Stimulated activated CD8-positive, alpha-beta memory T cell treated with anti-CD3 and anti-CD28 coated beads, Interleukin-15, amount 100 ng/mL, for 24 hours (primary cell): ENCODE results near the gene RHEX.
"Not testable (repeated sequence)": the region's sequence is repeated elsewhere in the genome, so short reads cannot be mapped to it uniquely, and the experiment has no call there.

Source experiments
- DNase-seq: peaks from one replicate; pipeline ENCODE4 v3.0.0-alpha.2; 2020; ENCODE audit warnings: low read depth

RHEX gene

DNA sequence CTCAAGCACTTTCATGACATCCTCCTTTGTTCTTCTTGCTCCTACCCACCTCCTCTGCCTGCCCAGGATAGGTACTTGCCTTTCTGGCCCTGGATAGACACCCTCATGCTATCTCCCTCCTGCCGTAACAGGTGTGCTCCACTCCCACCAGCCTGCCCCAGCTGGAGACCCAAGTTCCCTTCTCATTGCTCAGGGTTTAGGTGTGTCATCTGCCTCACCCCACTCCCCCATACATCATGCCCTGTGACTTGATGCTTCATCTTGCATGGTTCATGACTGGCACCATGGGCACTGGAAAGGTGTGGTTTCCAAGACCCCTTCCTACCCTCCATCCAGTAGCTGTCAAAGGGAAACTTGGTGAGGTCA, 5.9 kb downstream of the RHEX start:
- DNase-seq: no peak

DNA sequence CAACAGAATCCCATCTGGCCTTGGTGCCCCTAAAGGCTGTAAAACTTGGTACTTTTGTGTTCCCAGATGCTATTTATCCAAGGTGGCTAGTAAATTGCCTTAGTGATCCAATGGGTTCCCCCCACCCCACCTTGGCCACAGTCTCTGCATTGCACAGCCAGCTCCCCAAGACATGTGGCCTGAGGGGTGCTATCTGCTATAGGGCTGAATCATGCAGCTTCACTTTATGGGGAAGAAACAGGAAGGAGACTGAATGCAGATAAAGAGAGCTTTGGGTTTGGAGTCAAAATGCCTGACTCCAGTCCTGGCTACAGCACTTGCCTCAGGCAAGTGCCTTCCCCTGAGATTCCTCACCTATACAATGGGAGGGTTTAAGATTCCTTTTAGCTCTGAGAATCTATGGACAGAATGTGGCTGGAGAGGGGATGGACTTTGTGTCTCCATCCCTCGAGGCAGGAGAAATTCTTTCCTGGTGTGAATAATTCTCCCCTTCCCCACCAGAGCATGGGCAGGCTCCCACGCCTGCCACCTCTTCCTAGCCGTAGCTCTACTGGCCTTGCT, 6.5 kb downstream of the RHEX start:
- no peak for DNase-seq

DNA sequence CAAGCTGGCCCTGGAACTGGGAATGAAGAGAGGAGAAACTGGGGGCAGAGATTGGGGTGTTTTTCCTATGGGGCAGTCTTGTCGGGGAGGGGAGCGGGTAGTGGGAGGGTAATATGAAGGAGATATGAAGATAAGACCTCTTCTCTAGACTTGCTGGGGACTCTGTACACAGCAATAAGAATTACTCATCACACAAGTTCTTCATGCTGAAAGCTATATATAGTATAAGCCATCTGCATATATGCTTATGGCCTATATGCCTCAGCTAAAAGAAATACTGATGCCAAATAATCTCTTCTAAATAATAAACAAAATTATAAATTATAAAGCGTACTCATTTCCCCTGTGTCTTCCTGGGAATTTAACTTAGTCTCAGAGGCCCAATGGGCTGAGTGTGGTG, 7.9 kb downstream of the RHEX start:
- no peak for DNase-seq

- DNase-seq: no peak
These were observed 9.5 kb downstream of the RHEX start for GRCh38 chr1:206062464-206062863.

- DNase-seq: not testable (repeated sequence)
These were observed 11.0 kb downstream of the RHEX start for GRCh38 chr1:206064001-206064400.

GRCh38 chr1:206064501-206064900, 11.5 kb downstream of the RHEX start:
- not testable (repeated sequence) for DNase-seq

- no peak for DNase-seq
These were observed 12.7 kb downstream of the RHEX start for GRCh38 chr1:206065547-206066145.

DNA sequence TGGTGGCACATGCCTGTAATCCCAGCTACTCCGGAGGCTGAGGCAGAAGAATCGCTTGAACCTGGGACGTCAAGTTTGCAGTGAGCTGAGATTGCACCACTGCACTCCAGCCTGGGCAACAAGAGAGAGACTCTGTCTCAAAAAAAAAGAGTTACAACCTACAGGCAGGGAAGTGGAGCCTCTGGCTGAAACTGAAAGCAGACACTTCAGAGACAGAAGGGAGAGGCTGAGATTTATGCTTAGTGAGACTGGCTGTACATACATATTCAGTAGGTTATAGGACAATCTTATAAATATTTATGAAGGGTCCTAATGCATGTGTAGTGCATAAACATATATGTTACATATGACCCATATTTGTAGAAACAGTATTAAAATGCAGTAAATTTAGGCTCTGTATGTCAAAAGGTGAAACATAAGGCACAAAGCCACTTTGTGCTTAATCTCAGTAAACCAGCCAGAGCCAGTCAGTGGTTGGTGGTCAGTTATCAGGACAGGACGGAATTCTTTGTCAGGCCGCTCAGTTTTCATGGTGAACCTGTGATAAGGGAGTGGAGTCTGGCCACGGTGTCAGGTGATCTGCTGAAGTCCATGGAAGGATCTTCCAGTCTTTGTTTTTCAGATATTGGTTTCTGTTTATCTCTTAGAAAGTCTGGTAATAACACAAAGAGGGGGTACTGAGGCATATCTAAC, 13.7 kb downstream of the RHEX start:
- DNase-seq: no peak

GRCh38 chr1:206067486-206068227, 14.7 kb downstream of the RHEX start:
- no peak for DNase-seq

- no peak for DNase-seq
These were observed 15.3 kb downstream of the RHEX start for GRCh38 chr1:206068314-206068713.

GRCh38 chr1:206070627-206071304, 17.8 kb downstream of the RHEX start:
- no peak for DNase-seq

DNA sequence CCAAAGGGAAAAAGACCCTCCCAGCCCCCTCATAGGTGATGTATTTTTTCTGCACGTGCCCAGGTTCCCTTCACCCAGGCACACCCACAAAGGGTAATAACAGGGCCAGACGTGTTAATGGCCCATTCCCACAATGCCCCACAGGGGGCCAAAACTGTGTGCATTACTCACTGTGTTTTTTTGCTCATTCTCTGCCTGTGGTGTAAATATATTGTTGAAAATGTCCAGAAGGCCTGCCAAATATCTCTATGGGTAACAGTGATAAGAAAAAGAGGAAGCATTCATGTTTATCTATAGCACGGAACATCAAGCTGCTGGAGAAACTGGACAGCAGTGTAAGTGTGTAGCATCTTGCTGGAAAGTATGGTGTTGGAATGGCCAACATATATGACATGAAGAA, 21.9 kb downstream of the RHEX start:
- no peak for DNase-seq

DNA sequence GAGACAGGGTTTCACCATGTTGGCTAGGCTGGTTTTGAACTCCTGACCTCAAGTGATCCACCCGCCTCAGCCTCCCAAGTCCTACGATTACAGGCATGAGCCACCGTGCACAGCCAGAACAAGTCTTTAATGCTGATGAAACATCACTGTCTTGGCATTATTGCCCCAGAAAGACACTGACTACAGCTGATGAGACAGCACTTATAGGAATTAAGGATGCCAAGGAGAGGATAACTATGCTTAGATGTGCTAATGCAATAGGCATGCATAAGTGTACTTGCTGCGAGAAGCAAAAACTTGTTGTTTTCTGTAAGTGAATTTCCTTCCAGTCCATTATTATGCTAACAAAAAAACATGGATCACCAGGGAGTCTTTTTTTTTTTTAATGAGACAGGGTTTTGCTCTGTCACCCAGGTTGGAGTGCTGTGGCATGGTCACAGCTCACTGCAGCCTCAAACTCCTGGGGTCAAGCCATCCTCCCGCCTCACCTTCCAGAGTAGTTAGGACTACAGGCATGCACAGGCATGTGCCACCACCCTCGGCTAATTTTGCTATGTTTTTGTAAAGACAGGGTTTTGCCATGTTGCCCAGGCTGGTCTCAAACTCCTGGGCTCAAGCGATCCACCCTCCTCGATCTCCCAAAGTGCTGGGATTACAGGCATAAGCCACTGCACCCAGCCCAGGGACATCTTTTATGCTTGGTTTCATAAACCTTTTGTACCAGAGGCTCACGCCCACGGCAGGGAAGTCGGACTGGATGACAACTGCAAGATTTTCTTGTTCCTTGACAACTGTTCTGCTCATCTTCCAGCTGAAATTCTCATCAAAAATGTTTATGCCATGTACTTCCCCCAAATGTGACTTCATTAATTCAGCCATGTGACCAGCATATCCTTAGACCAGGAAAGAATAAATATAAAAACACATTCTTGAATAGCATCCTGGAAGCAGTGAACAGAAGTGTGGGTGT, 23.1 kb downstream of the RHEX start:
- DNase-seq: no peak

DNA sequence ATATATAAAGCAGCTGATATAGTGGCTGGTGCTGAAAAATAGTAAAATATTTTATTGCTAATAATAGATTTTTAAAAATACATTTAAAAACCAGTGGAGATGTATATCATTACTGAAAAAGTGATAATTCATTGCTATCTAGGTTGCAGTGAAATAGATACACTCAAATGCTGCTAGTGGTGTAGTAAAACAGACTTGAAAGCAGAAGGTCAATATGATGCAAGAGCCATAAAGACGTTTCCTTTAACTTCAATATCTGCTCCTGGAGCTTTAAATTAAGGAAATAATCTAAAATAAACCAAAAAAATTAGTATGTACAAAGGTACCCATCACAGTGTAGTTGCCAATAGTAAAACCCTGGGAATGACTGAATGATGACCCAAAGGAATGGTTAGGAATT, 26.2 kb downstream of the RHEX start:
- DNase-seq: no peak

DNA sequence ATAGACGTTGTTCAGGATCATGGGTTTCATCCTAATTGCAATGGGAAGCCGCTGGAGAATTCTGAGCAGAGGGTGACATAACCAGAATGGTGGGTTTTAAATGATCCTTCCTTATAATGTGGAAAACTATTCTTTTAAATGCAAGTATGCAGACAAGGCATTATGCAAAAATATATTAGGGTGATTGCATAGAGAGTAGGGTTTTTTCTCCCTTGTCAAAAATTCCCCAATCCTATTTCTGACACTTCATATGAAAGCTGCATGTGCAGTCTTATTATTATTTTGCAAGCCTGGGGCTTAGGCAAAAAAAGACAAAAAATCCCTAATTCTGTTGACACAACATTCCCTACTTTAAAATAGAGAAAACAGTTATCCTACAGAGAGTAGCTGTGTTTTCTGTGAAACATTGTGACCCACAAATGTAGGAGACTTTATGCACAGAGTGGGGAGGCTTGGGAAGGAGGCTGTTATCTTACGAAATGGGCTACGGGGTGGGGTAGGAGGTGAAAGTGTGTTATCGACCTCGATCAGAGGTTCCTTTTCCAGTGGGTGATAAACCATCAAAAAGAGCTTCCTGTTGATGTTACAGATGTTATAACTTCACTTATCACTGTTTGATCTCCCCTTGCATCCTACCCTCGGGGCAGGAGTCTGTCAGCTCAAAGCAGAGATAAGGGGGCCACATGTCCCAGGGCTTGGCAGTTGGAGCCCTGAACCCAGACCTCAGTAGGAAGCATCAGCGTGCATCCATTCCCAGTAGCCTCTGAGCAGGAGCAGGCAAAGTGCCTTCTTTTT, 27.2 kb downstream of the RHEX start:
- DNase-seq: no peak

- no peak for DNase-seq
These were observed 28.9 kb downstream of the RHEX start for GRCh38 chr1:206081856-206082255.

DNA sequence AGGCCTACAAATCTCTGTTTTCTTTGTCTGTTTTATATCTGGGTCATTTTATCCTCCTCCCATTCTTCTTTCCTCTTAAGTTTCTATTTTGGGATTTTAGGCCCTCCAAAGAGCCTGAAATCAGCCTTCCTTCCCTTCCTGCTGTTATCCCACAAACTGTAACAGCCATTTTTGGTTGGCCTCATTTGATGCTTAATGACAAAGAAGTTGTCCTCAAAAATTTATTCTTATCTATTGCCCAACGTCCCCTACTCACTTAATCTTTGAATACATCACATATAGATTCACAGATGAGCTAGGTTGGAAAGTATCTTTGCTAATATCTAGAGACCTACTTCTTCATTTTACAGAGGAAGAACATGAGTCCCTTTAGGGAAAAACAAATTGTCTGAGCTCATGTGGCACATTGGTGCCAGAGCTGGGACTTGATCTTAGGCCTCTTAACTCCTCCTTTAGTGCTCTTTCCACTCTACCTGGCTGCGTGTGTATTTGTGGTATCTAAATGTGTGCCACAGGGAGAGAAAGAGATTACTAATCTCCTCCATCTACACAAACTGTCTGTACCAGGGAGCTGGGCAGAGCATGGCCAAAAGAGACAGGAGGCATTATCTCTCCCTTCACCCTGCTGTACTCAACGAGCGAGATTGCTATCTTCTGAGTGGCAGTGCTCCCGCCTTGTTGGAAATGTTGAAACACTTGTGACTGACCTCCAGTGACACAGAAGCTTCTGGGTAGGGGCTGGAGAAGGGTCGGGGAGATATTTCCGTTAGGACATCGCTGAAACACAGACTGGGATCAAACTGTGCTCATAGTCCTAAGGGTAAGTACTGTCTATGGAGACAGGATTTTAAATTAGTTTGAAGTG, 30.1 kb downstream of the RHEX start:
- DNase-seq: no peak

DNA sequence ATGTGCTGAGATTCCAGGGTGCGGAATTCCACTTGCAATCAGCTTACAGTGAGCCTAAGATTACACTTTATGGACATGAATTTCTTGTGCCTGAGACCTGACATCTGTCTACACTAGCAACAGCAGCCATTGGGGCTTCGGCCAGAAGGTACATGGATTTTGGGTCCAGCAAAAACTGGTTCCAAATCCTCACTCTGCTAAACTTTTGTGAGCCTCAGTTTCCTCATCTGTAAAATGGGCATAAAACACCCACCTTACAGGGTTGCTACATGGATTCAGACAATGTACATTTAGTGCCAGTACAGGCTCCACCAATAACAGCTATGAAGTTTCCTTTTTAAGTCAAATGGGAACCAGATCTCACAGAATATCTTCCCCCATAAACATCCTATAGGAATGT, 30.8 kb downstream of the RHEX start:
- no peak for DNase-seq

DNA sequence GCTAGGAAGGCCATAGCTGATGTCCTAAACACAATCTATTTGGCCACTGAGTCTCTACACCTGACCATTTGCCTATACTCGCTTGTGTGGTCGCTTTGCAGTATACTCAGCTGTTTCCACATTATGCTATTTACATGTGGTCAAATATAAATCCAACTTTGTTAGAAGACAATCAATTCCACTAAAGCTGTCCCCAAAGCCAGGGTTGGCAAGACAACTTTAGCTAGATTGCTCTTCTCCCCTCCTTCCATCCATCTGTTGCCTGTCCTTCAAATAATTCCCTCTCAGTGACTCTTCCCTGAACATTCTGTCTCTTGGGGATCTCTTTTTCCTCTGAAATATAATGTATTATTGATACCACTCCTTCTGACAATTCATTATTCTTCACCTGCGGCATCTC, 34.1 kb downstream of the RHEX start:
- no peak for DNase-seq

- no peak for DNase-seq
These were observed 36.4 kb downstream of the RHEX start for GRCh38 chr1:206089341-206089740.
